Measurements from ENCODE around the gene ATP2B2. TPM values are rescaled to one million over a fixed set of nuclear protein-coding genes. Genes with fewer than 3 reads are reported as not detected.

Gene ATP2B2
- total RNA-seq, 1 experiment from 2014 or later, result not detected

DNA sequence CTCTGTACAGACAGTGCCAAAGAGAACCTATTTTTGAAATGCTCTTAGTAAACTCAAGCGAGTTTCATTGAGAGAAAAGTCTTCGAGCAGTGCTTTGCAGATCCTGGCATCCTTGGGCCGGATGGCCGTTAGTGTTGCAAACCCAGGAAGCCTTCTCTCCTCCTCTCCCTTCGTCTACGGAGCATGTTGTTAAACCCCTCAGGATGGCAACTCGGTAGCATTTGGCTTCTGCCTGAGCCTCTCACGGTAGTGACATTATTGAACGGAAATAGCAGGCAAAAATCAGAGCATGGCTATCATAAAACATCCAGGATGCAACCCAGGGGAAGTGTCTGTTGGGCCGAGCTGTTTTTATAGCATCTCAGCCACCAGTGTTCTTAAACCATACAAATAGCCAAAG lies 177.8 kb downstream of the ATP2B2 start:
- TF ChIP-seq EGR1 (IDR thresholded peaks at IDR 0.05; ENCODE audit: low read depth) (no peak), ZFX (IDR thresholded peaks at IDR 0.05) (no peak), ZNF274 (IDR thresholded peaks at IDR 0.05; ENCODE audit: low read depth, low read length) (no peak), SP1 (IDR thresholded peaks at IDR 0.05; ENCODE audit: low read depth) (no peak), EZH2phosphoT487 (IDR thresholded peaks at IDR 0.05; ENCODE audit: borderline replicate concordance) (no peak), CBX3 (IDR thresholded peaks at IDR 0.05; ENCODE audit: low read depth) (no peak), ELF1 (IDR thresholded peaks at IDR 0.05; ENCODE audit: borderline replicate concordance, low read depth) (no peak), YY1 (IDR thresholded peaks at IDR 0.05; ENCODE audit: extremely low read depth, insufficient replicate concordance, low read depth, low read length) (no peak), TCF7L2 (IDR thresholded peaks at IDR 0.05; ENCODE audit: borderline replicate concordance, extremely low read depth, insufficient read depth, insufficient read length) (no peak), SRF (IDR thresholded peaks at IDR 0.05; ENCODE audit: low read depth) (no peak)
- TF ChIP-seq, protein P1, sequence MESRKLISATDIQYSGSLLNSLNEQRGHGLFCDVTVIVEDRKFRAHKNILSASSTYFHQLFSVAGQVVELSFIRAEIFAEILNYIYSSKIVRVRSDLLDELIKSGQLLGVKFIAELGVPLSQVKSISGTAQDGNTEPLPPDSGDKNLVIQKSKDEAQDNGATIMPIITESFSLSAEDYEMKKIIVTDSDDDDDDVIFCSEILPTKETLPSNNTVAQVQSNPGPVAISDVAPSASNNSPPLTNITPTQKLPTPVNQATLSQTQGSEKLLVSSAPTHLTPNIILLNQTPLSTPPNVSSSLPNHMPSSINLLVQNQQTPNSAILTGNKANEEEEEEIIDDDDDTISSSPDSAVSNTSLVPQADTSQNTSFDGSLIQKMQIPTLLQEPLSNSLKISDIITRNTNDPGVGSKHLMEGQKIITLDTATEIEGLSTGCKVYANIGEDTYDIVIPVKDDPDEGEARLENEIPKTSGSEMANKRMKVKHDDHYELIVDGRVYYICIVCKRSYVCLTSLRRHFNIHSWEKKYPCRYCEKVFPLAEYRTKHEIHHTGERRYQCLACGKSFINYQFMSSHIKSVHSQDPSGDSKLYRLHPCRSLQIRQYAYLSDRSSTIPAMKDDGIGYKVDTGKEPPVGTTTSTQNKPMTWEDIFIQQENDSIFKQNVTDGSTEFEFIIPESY (IDR thresholded peaks at IDR 0.05; ENCODE audit: extremely low read depth, insufficient replicate concordance, low read length), result no peak
- TF ChIP-seq, protein P2, sequence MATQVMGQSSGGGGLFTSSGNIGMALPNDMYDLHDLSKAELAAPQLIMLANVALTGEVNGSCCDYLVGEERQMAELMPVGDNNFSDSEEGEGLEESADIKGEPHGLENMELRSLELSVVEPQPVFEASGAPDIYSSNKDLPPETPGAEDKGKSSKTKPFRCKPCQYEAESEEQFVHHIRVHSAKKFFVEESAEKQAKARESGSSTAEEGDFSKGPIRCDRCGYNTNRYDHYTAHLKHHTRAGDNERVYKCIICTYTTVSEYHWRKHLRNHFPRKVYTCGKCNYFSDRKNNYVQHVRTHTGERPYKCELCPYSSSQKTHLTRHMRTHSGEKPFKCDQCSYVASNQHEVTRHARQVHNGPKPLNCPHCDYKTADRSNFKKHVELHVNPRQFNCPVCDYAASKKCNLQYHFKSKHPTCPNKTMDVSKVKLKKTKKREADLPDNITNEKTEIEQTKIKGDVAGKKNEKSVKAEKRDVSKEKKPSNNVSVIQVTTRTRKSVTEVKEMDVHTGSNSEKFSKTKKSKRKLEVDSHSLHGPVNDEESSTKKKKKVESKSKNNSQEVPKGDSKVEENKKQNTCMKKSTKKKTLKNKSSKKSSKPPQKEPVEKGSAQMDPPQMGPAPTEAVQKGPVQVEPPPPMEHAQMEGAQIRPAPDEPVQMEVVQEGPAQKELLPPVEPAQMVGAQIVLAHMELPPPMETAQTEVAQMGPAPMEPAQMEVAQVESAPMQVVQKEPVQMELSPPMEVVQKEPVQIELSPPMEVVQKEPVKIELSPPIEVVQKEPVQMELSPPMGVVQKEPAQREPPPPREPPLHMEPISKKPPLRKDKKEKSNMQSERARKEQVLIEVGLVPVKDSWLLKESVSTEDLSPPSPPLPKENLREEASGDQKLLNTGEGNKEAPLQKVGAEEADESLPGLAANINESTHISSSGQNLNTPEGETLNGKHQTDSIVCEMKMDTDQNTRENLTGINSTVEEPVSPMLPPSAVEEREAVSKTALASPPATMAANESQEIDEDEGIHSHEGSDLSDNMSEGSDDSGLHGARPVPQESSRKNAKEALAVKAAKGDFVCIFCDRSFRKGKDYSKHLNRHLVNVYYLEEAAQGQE (IDR thresholded peaks at IDR 0.05; ENCODE audit: low read depth), result no peak
- no peak overlapping the region for H3K9ac ChIP-seq (ENCODE audit: low read length)
- BruUV-seq (replicated peaks), result no TSS peak
- no peaks in the 10 kb centered on the region for H3K36me3 ChIP-seq (ENCODE audit: control insufficient read depth in 1 of 2, insufficient read depth in 2 of 2, low read length in 2 of 2)
- H2AFZ ChIP-seq (ENCODE audit: low read depth, low read length, poor library complexity, severe bottlenecking), result no peak overlapping the region
- ATAC-seq (no peak), DNase-seq (ENCODE audit: low read depth, low spot score) (no peak)
- ChIA-PET CTCF (no interaction called here), RAD21 (ENCODE audit: low non-redundant PET in 1 of 2, low total read pairs in 2 of 2, uncharacterized antibody in 2 of 2, unreplicated experiment in 2 of 2) (no interaction called here), POLR2A (no interaction called here)
- no peak overlapping the region for H3K4me2 ChIP-seq (ENCODE audit: low read length)
- H4K20me1 ChIP-seq (ENCODE audit: insufficient read depth), result no peaks in the 10 kb centered on the region
- H3K9me3 ChIP-seq (ENCODE audit: control insufficient read depth in 1 of 2, insufficient read depth in 1 of 2, low read depth in 1 of 2, low read length in 2 of 2), result no peaks in the 10 kb centered on the region
- H3K9me2 ChIP-seq (ENCODE audit: insufficient read depth), result no peaks in the 10 kb centered on the region
- H3K27ac ChIP-seq (ENCODE audit: low read depth, low read length), result no peak overlapping the region
- peaks cover 45% of the 10 kb centered on the region; the same call in 1 of the 2 replicates for H3K27me3 ChIP-seq (ENCODE audit: insufficient read depth, low read length)
- no peak overlapping the region for H3K4me3 ChIP-seq (replicated peaks in 1 of 2; ENCODE audit: low read depth in 1 of 2, low read length in 2 of 2)
- intact Hi-C loops (cut with micrococcal nuclease), result no loop called here
- H3K4me1 ChIP-seq (ENCODE audit: control insufficient read depth in 1 of 2, insufficient read depth in 2 of 2, low read length in 2 of 2), result no peaks in the 10 kb centered on the region
- no peaks in the 10 kb centered on the region for H3K79me2 ChIP-seq (ENCODE audit: insufficient read depth, low read length)

Data from HCT116 (cell line).